HL-60/S4 treated with retinoic acid at 250 ng/mL for 4 days and 3 days (cell line): ENCODE data around the gene TENT5C.

ENCODE experiments used
- in situ Hi-C: fragments of 300-500 bp; cut with MboI; formaldehyde crosslinking; loops from 2 replicates; pipeline ENCODE4 v1.7.0; 2022; ENCODE audit warnings: low sequenced_read_pairs

Gene TENT5C

GRCh38 chr1:117671781-117672501, 66.1 kb downstream of the TENT5C start:
- in situ Hi-C loops = no loop called here

- in situ Hi-C loops = no loop called here
Observed at GRCh38 chr1:117672756-117673155, 66.9 kb downstream of the TENT5C start.

GRCh38 chr1:117673405-117673804, 67.6 kb downstream of the TENT5C start:
- in situ Hi-C loops = no loop called here

- in situ Hi-C loops = no loop called here
Observed at GRCh38 chr1:117674521-117675400, 68.9 kb downstream of the TENT5C start.

GRCh38 chr1:117675907-117676430, 70.1 kb downstream of the TENT5C start:
- in situ Hi-C loops = no loop called here

- in situ Hi-C loops = no loop called here
Observed at GRCh38 chr1:117676615-117677130, 70.8 kb downstream of the TENT5C start.
